IMR-90 (cell line): Measurements from ENCODE around the gene SAMM50.

Source experiments
- POLR2A ChIP-seq: IDR thresholded peaks from 2 replicates; pipeline ENCODE4 v1.6.1; 2012; ENCODE audit warnings: mild to moderate bottlenecking, low read depth, low read length
- TF ChIP-seq, protein P1 (sequence below): conservative IDR thresholded peaks from 2 replicates; pipeline ENCODE4 v1.5.1; 2012; ENCODE audit warnings: mild to moderate bottlenecking, low read depth, low read length, improper control_type of control experiment

DNA sequence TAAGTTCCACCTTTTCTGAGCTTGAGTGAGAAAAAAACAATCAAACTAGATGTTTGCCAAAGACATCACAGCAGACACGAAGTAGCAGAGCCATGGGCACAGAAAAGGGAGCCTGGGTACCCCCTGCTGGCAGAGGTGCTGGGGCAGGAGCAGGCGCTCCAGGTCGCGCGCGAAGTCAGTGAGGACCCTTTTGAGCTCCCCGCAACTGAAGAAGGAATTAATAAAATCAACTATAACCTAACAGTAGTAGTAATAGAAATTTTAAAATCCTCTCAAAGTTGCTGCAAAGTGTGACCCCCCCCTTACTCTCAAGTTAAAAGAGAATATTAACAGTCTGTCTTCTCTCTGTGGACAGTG, 48.8 kb downstream of the SAMM50 start:
- TF ChIP-seq, protein P1, sequence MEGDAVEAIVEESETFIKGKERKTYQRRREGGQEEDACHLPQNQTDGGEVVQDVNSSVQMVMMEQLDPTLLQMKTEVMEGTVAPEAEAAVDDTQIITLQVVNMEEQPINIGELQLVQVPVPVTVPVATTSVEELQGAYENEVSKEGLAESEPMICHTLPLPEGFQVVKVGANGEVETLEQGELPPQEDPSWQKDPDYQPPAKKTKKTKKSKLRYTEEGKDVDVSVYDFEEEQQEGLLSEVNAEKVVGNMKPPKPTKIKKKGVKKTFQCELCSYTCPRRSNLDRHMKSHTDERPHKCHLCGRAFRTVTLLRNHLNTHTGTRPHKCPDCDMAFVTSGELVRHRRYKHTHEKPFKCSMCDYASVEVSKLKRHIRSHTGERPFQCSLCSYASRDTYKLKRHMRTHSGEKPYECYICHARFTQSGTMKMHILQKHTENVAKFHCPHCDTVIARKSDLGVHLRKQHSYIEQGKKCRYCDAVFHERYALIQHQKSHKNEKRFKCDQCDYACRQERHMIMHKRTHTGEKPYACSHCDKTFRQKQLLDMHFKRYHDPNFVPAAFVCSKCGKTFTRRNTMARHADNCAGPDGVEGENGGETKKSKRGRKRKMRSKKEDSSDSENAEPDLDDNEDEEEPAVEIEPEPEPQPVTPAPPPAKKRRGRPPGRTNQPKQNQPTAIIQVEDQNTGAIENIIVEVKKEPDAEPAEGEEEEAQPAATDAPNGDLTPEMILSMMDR: no peak
- no peak for TF ChIP-seq POLR2A
